Activated gamma-delta T cell treated with anti-CD3 and anti-CD28 coated beads, Interleukin-2, amount 50 U/mL, for 16 hours (primary cell): ENCODE measurements around the gene LAMC3.

Experiments used
- DNase-seq: peaks from one replicate; pipeline ENCODE4 v3.0.0-alpha.2; 2020; ENCODE audit warnings: low read depth

LAMC3 gene

DNA sequence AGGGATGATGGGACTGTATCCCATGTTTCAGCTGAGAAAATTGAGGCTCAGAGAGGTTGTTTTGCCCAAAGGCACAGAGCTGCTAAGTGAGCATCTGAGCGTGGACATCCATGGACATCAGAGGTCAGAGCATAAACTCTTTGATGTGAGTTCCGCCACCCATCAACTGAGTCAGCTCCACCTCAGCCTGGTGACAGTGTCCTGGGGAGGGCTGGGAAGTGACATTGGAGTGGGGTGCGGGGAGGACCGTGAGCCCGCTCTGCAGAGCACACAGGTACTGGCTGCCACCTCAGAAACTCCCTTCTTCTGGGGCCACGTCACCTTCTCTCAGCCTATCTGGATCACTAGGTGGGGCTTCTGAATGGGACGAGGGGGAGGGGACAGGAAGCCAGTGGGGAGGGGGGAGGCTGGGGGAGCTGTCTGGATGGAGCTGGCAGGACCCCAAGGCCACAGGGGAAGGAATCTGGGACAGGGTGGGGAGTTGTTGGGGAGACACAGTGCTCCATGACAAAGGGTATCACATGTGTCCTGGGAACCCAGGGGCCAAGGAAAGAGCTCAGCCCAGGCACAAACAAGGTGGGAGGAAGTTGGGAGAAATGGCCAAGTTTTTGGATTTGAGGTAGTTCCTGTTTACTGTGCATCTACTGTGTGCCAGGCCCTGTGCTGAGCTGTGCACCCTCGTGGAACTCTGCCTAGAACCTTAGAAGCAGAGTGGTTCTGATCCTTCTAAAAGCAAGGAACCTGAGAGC is 2.5 kb downstream of the LAMC3 start:
- DNase-seq: no peak

DNA sequence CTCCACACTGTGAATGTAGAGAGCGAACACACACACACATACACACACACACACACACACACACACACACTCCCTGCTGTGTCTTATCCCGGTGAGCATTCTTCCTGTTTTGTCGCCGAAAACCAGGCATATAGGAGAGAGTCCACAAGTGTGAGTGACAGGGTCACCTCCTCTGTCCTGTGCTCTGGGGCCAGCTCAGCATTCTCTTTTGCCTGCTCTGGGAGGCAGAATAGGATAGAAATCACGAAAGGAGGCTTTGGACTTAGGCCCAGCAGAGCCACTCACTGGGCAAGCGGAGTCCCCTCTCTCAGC is 3.0 kb downstream of the LAMC3 start:
- no peak for DNase-seq

DNA sequence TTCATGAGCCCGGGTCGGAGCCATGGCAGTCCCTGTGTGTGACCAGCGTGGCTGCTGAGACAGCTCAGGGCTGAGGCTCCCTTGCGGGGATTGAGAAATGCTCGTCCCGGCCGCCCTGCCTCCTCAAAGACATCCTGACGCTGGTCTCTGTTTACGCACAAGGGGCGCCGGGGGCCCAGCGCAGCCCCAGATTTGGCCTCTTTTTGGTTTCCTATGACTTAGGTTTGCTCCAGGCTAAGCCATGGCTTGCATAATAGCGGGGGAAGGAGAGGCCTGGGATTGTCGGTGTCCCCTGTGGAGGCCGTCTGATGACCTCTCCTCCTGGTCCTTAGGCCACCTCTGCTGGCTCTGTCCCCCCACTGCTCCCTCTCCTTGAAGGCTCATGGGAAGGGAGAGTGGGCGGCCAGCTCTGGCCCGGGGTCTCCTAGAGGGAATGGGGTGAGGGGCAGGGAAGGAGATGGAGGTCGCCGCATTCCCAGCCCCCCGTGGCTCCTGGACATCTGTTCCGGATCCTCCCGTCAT is 3.5 kb downstream of the LAMC3 start:
- no peak for DNase-seq

DNA sequence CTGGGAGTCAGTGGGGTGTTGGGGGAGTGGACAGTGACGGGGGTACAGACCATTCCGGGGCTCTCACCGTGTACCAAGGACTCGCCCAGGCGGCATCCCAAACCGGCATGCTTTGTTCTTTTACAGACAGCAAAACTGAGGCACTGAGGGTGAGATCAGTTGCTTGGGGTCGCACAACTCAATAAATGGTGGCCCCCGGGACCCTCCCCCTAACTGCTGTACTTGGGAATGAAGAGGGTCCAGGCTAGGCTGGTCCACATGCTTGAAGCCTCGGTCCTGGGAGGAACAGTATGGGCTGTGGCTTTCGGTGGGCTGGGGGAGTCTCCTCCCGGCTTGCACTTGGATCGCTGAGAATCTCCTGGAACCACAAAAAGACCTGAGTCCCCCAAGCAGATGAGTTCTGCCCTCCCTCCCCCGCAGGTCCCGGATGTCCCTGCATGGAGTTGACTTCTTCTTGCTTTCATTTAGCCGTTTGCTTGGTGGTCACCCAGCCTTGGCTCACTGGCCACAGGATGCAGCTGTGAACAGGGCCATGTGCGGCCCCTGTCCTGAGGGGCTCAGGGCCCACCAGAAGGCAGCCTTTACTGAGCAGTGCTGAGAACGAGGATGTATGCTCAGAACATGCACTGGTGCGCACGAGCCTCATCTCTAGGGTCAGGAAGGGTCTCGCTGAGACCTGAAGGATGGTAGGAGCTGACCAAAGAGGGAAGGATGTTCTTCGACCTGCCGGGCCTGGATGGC is 4.2 kb downstream of the LAMC3 start:
- no peak for DNase-seq

DNA sequence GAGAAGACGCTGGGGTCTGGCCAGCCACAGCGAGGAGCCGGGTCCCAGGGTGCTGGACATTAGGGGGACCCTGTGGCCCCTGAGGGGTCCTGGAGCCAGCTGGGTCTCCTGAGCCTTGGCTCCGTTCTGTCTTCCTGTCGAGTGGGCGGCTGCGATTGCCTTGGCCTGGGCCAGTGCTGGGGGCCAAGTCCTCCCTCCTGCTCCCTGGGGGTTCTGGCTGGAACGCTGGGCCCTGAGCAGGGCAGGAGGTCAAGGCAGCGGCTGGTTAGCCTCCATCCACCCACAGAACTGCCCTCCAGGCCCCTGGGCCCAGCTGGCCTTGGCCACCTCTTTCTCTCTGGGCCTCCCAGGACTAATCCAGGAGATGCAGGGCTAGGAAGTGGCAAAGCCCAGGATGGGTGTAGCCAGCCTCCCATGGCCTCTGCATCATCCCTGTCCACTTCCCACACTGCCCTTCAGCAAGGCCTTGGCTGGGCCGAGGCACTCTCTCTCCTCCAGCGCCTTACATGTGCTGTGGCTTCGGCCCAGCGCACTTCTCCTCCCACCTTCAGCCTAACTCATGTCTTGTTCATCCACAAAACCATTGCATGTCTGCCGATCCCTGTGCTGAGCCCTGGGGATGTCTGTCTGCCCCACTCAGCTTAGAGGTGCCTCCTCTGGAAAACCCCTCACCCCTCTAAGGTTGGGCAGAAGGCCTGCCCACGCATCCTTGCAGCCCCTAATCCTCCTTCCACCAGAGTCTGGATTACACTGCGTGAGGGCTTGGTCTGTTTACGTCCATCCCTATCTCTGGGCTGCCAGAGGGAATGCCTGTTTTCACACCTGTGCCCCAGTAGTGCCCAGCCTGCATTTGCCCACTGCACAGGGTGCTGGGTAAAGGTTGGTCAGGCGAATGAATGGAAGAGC is 5.0 kb downstream of the LAMC3 start:
- no peak for DNase-seq

DNA sequence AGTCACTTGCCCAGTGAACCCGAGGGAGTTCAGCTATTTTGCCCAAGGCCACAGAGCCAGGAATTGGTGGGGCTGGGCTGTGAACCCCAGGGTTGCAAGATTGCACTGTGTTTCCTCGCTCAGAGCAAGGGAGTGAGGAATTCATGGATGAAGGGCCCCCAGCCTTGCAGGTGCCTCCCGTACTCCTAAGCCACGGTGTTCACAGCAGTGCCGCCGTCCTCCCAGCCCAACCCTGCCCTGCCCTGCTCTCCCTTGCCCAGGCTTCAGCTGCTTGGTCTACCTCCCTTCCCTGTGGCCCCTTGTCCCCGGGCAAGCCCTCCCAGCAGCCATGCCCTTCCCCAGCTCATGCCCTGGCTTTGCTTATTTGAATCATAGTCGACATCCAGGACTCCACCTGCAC is 6.1 kb downstream of the LAMC3 start:
- DNase-seq: no peak

DNA sequence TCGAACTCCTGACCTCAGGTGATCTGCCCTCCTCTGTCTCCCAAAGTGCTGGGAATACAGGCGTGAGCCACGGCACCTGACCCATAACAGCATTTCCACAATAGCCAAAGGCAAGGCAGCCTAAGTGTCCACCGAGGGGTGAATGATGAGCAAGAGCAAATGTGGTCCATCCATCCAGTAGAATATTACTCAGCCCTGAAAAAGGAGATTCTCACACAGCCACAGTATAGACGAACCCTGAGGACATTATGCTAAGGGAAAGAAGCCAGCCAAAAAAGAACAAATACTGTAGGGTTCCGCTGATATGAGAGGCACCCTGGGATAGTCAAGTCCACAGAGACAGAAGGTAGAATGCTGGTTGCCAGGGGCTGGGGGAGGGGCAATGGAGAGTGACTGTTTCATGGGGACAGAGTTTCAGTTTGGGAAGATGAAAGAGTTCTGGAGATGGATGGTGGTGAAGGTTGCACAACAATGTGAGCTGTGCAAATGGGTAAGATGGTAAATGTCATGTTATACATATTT is 7.0 kb downstream of the LAMC3 start:
- no peak for DNase-seq

DNA sequence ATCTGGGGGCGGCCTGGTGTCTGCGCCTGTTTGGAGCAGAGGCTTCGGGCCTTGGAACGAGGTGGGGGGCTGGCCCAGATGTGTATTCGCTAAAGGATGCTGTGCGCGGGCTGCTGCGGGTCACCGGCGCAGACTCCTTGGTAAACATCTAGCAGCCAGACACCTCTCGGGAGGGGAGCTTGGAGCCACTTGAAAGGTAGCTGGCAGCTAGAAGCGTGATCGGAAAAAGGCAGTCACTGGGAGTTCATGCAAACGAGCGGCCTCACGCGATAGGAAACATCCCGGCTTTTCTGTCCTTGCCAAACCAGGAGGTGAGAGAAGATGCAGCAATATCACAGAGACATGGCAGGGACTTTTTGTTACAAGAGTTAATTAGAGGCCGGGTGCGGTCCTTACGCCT is 8.1 kb downstream of the LAMC3 start:
- no peak for DNase-seq

DNA sequence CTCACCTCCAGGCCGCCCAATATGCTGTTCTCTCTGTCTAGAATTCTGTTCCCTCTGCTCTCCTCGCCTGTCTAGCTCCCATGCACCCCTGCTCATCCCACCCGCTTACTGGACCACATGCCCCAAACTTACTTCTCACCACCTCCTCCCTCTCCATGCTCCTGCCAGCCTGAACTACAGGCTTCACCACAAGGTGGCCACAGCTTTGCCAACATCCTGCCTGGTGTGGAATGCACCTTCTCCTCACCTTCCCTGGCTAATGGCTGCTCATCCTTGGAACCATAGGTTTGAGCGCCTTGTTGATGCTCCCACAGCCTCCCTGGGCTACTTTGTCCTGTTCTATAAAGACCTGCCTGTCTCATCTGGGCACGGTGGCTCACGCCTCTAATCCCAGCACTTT is 9.6 kb downstream of the LAMC3 start:
- DNase-seq: no peak

DNA sequence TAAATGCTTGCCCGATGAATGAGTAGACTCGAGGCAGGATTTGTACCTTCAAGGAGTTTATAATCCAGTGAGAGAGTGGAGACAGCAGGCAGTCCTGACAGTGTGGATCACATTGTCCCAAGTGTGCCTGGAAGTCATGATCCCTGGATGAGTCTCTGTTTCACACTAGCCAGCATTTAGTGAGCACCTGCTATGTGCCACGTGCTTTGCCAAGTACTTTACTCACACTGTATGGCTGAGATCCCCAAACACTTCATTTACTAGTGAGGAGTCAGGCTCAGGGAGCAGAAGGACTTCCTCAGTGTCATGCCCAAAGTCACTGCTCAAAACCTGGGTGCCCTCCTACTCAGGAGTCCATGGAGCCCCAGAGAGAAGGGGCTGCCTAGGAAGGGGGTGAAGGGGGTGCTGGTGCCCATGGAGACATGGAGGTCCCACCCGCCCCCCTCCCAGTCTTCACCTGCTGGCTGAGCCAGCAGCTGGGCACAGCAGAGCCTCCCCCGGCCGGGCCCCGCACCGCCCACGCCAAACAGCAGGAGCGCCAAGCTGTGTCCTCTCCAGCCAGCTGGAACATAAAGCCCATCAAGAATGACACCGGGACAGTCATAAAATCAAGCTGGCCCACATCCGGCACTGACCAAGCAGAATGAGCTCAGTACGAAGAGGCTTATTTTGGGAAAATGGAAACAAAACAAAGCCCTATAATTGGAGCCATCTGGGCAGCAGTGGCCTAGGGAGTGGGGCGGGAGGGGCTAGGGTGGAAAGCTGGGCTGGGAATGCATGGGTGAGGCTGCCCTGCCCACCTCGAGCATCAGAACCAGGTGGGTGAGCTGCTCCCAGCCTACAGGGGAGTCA is 10.6 kb downstream of the LAMC3 start:
- DNase-seq: no peak

DNA sequence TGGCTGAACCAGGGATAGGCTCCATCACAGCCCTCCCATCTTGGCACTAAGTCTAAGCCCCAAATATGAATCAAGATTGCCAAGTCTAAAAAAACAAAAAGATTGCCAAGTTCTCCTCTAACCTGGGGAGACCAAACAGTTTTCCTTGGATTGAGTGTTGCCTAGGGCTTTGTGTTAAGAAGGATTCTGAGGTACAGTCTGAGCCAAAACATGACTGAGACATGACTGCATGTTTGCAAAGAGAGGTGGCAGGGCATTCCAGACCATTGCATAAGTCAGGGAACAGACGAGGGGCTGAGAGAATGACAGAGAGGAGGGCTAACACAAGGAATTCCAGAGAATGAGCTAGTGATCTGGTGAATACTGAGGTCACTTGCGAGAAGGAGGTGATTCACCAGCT is 11.4 kb downstream of the LAMC3 start:
- no peak for DNase-seq

DNA sequence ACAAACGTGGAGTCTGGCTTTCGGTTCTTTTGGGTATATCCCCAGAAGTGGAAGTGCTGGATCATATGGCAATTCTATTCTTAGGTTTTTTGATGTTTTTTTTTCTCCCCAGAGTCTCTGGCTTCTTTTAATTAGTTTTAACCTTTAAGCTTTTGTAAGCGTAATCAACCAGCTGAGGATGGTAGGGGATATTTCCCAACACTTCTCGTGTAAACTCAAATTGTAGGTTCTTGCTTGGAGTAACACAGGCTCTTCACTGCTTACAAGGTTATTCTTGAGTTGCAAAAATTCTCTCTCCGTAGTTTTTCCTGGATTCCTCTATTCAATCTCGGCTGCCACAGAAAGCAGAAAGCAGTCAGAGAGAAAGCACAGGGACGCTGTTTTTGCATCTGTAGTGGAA is 11.9 kb downstream of the LAMC3 start:
- DNase-seq: no peak

DNA sequence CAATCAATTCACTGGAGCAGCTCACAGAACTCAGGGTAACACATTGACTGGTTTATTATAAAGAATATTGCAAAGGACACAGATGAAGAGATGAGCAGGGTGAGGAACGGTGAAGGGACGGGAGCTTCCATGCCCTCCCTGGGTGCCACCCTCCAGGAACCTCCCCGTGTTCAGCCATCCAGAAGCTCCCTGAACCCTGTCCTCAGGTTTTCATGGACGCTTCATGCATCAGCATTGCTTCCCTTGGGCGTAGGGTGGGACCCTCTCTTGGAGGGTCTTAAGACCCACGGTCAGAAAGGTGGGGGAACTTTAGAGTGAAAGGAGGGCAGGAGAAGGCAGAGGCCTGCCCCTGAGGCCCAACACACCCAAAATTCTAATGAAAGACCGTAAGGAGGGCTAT is 12.8 kb downstream of the LAMC3 start:
- no peak for DNase-seq

DNA sequence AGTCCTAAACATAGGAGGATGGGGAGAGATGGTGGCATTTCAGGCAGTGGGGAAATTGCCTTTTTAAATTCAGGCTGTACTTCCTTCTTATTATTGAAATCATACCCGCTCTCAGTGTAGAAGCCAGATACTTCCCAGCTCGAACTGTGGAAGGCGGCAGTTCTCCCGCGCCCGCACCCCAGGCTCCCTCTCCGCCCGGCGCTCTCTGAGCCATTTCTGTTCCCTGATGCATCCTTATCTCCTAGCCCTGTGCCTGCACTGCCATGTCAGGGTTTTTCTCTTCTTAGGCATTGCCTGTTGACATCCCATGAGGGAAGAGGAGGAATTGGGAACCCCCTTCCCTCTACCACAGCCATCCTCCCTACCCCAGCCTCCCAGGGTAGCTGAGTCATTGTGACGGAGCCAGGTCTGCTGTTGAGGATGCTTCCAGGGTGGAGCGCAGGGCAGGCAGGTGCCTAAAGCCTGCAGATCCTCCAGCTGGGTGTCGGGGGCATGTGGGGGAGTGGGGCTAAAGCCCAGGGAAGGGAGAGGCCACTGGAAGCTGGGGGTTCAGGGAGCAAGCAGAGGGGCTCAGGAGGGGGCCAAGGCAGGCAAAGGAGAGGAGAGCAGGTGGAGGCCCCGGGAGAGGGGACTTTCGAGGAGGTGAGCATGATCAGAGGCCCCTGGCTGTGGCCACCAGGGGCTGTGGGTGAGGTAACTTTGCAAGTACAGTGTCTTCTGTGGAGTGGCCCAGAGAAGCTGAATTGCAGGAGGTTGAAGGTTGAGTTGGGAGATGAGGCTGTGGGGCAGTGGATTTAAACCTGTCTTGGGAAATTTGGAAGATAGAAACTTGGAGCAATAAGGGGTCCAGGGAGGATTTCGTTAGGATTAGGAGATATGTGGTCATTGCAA is 16.2 kb downstream of the LAMC3 start:
- DNase-seq: no peak

DNA sequence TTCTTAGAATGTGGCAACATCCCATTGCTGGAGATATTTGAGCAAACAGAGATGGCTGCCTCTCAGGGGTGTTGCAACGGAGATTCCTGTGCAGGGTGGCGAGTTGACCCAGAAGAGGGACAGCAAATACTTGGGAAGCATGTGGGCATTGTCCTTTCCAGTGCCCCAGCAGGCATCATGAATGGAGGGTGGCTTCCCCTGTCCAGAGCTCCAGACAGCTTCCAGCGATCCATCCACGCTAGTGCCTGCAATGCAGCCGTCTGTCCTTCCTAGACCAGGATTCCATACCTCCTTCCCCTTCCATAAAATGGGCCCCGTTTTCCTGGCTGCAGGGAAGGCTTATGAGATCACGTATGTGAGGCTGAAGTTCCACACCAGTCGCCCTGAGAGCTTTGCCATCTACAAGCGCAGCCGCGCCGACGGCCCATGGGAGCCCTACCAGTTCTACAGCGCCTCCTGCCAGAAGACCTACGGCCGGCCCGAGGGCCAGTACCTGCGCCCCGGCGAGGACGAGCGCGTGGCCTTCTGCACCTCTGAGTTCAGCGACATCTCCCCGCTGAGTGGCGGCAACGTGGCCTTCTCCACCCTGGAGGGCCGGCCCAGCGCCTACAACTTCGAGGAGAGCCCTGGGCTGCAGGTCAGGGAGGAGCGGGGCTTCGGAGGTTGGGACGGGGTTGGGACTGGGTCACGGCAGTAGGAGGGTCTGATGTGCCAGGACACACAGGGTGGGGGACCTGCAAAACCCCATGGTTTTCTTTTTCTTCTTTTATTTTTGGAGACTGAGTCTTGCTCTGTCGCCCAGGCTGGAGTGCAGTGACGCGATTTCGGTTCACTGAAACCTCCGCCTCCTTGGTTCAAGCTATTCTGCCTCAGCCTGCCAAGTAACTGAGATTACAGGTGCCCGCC is 17.2 kb downstream of the LAMC3 start:
- DNase-seq: no peak

DNA sequence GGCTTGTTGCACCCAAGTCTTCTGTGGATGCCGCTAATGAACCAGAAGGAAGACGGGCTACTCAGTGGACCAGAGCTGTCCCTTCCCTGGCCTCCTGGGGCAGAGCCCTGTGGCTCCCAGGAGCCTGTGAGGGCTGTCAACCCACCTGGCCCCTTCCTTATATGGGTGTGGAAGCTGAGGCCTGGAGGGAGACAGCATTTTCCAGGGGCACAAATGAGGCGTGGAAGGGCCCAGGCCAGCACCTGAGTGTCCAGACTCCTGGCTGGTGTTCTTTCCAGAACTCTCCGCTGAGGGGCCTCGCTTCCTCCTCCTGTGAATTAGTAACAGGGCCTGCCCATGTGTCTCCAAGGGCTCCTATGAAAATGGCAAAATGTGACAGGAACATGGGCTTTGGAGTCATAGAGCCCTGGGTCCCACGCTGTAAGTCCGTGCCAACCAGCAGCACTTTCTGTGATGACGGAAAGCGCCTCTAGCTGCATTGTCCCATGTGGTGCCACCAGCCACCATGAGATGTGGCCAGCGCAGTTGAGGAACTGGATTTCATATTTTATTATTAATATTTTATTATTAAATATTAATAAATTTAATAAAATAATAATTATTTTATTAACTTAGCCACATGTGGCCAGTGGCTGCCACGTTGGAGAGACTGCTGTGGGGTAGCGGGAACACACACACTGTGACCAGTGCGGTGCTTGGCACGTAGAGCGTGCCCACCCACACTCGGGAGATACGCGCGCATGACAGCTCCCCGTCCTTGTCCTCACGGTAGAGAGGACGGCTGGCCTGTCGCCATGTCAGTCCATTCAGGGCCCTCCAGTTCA is 18.3 kb downstream of the LAMC3 start:
- DNase-seq: no peak

DNA sequence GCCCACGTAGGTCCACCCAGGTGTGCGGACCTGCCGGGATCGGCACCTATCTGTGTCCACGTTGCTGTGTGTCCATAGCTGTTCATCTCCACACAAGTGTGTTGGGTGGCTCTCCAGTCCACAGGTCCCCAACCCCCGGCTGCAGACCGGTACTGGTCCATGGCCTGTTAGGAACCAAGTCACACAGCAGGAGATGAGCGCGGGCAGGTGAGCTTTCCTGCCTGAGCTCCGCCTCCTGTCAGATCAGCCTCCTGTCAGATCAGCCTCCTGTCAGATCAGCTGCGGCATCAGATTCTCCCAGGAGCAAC is 18.9 kb downstream of the LAMC3 start:
- no peak for DNase-seq

DNA sequence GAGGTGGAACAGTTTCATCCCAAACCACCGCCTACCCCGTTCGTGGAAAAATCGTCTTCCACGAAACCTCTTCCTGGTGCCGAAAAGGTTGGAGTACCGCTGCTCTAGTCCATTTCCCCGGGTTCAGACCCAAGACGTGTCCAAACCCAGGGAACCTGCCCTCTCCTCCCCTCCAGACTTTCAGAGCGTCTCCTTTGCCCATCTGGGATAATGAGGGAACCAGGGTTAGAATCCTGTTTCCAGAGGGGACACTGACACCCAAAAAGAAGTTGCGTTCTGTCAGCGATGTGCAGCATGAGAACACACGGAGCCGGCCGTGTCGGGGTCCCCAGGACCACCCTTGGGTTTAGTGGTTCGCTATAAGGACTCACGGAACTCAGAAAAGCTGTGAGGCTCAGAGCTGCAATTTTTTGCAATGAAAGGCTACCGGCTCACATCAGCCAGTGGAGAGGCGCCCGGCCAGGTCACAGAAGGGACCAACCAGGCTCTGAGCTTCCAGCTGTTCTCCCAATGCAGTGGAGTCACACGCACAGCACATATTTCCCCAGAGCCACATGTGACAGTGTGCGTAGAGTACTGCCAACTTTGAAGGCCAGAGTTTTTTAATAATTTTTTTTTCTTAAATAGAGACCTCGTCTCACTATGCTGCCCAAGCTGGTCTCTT is 19.4 kb downstream of the LAMC3 start:
- no peak for DNase-seq
